GM12873 (cell line): ENCODE measurements around the gene TSSK2.

ENCODE experiments used
- TF ChIP-seq, protein P1 (sequence below): IDR thresholded peaks from 2 replicates; pipeline ENCODE4 v1.5.1; 2012; ENCODE audit warnings: low read depth, mild to moderate bottlenecking, moderate library complexity, low read length, control low read depth; ENCODE audit not compliant: insufficient read depth; ENCODE audit errors: missing control alignments

Gene TSSK2

DNA sequence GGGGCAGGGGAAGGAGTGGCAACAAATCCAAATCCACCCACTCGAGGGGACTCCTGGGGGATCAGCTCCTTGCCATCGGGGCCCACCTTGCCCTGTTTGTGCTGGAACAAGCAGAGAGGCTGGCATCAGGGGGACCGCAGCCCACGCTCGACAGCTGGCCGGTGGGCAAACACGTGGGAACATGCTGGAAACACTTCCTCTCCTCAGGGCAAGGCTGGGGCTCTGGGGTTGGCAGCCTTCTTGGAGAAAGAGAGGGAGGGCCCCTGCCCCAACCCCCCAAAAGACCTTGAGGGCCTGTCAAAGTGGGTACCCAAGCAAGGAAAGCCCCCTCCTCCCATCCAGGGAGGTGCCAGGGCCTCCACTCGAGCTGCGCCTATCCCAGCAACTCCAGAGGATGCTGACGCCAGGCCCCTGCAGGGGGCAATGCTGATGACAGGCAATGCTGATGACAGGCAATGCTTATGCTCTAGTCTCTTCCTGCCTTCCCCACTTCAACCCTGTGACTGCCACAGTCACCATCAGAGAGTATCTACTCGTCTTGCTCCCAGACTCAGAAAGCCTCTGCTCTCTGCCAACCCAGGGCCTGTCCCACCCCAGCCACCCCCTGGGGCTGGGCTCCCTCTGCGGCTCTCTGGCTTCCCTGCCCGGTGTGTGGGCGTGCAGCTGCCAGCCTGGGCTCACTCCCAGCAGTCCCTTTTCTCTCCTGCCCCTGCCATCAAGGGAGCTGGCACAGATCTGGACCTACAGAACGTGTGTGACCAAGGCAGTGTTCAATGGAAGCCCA, 7.3 kb downstream of the TSSK2 start:
- TF ChIP-seq, protein P1, sequence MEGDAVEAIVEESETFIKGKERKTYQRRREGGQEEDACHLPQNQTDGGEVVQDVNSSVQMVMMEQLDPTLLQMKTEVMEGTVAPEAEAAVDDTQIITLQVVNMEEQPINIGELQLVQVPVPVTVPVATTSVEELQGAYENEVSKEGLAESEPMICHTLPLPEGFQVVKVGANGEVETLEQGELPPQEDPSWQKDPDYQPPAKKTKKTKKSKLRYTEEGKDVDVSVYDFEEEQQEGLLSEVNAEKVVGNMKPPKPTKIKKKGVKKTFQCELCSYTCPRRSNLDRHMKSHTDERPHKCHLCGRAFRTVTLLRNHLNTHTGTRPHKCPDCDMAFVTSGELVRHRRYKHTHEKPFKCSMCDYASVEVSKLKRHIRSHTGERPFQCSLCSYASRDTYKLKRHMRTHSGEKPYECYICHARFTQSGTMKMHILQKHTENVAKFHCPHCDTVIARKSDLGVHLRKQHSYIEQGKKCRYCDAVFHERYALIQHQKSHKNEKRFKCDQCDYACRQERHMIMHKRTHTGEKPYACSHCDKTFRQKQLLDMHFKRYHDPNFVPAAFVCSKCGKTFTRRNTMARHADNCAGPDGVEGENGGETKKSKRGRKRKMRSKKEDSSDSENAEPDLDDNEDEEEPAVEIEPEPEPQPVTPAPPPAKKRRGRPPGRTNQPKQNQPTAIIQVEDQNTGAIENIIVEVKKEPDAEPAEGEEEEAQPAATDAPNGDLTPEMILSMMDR: no peak

DNA sequence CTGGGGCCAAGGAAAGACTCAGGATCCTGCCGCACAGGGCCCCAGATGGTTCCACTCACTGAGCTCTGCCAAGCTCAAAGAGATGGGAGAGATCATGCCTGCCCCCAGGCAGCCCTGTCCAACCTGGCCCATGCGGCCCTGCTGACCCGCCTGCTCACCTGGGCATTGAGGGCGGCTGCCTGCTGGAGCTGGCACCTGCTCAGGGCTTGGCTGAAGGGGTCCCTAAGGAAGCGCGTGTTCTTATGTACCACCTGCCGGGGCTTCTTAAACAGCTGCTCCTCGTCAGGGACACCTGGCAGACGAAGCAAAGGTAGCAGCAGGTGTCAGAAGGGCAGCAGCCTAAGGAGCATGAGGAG, 7.9 kb downstream of the TSSK2 start:
- TF ChIP-seq, protein P1: no peak

DNA sequence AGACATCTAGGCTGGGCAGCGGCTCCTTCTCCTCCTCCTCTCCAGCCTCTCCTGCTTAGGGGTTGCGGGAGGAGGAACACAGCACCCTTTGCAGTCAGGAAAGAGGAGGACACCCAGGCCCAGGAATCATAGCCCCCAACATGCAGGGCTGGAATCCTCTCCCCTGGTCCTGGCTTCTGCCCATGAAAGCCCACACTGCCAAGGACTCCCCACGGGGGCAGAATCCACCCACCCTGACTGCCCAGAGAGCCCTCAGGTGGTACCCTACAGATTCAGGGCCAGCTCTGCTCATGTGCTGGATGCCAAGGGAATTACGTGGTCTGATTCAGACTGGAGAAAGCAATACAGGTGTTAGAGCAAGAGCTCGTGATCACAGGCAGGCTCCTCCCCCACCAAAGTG, 8.9 kb downstream of the TSSK2 start:
- TF ChIP-seq, protein P1: no peak

DNA sequence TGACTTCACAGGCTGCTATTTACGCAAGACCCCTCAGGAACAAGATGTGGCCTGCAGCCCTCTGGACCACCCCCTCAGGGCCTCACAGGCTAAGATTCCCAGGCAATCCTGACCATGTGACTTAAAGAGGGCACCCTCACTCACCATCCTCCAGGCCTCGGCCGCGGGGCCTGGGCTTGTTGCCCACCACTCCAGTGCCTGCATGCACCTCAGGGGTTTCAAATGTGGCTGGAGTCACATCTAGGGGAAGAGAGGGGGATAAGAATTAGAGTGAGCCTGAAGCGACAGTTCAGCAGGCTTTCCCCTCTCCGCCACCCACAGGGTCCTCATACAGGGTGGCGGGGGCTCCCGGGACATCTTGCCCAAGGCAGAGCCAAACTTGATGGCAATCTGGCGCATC, 11.3 kb downstream of the TSSK2 start:
- TF ChIP-seq, protein P1: no peak

DNA sequence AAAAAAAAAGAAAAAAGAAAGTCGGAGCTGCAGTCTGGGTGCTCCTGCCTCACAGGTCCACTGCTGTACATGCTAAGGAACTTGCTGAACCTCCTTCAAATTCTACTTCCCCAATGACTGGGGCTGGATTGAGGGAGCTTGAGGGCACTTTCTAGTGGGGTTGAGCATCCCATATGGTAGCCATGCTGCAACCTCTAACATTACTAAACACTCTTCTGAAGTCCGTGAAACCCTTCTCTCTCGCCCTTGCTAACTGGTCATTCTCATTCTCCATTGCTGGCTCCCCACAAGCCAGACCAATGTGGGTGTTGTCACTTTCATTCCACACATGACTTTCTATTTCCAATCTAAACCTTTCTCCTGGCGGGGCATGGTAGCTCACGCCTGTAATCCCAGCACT, 12.1 kb downstream of the TSSK2 start:
- TF ChIP-seq, protein P1: no peak

DNA sequence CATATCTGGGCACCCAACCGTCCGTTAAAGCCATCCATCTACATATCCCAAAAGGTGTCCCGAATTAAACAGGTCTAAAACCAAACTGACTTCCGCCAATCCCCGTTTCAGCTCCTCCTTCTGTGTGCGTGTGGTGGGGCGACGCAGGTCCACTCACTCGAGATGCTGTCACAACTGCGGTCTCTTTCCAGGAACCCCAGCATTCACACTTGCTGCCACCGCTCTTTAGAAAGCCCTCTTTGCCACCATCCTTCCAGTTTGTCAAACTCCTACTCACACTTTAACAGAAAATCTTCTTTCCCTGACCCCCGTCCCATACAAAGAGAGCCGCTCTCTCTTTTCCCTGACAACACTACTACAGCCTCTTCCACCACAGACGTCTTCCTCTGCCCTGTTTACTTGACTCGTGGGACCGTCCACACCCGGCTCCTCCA, 12.9 kb downstream of the TSSK2 start:
- TF ChIP-seq, protein P1: no peak

DNA sequence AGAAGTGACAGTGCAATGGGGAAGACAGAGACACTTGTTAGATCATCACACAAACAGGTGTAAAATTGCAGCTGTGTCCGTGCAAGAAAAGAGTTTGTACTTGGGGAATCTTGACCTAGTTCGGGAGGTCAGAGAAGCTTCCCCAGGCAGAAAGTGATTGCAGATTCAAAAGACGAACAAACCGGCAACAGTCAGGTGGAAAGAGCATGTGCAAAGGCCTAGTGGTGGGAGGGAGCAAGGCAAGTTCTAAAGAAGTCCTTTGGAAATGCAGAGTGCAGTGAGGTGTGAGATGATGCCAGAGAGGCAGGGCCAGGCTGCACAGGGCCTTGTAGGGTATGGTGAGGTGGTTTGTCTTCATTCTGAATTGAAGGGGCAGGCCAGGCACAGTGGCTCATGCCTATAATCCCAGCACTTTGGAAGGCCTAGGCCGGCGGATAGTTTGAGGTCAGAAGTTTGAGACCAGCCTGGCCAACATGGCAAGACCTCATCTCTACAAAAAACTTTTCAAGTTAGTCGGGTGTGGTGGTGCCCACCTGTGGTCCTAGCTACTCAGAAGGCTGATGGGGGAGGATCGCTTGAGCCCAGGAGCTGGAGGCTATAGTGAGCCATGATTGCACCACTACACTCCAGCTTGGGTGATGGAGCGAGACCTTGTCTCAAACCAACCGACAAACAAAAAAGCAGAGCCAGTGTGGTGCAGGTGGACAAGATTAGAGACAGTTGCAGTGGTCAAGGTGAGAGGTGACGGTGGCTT, 15.3 kb downstream of the TSSK2 start:
- TF ChIP-seq, protein P1: peak; percentile 33
